Fibroblast of pulmonary artery (primary cell): ENCODE measurements around the gene PRIMA1.

Source experiments
- DNase-seq: peaks from one replicate; pipeline ENCODE4 v3.0.0-alpha.2; 2010; ENCODE audit warnings: low read depth
- H3K4me3 ChIP-seq: replicated peaks from 2 replicates; pipeline ENCODE4 v1.5.1; 2011; ENCODE audit warnings: low read depth, mild to moderate bottlenecking, control low read depth, low read length, moderate library complexity
- TF ChIP-seq, protein P1 (sequence below): IDR thresholded peaks from 2 replicates; pipeline ENCODE4 v1.5.1; 2011; ENCODE audit warnings: mild to moderate bottlenecking, control low read depth, low read length, inconsistent platforms; ENCODE audit errors: missing control alignments

Gene PRIMA1

DNA sequence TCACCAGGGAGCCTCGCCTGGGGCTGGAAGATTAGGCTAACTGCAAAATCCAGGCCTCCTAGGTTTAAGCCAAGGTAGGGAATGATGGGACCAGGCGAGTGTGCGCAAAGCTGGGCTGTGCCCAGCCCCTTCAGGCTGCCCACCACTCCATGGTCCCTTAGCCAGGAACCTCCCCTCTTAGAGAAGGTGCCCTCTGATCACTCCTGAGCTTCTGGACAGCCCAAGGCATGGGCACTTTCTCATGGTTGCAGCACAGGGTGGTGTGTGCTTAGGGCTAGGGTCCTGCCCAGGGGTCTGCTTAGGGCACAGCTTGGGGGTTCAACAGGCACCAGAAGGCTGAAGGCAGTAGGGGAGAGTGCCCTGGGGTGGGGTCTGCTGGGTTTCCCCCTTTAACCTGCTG, 69.0 kb downstream of the PRIMA1 start:
- DNase-seq: no peak
- TF ChIP-seq, protein P1, sequence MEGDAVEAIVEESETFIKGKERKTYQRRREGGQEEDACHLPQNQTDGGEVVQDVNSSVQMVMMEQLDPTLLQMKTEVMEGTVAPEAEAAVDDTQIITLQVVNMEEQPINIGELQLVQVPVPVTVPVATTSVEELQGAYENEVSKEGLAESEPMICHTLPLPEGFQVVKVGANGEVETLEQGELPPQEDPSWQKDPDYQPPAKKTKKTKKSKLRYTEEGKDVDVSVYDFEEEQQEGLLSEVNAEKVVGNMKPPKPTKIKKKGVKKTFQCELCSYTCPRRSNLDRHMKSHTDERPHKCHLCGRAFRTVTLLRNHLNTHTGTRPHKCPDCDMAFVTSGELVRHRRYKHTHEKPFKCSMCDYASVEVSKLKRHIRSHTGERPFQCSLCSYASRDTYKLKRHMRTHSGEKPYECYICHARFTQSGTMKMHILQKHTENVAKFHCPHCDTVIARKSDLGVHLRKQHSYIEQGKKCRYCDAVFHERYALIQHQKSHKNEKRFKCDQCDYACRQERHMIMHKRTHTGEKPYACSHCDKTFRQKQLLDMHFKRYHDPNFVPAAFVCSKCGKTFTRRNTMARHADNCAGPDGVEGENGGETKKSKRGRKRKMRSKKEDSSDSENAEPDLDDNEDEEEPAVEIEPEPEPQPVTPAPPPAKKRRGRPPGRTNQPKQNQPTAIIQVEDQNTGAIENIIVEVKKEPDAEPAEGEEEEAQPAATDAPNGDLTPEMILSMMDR: no peak
- H3K4me3 ChIP-seq: no peak overlapping the region

DNA sequence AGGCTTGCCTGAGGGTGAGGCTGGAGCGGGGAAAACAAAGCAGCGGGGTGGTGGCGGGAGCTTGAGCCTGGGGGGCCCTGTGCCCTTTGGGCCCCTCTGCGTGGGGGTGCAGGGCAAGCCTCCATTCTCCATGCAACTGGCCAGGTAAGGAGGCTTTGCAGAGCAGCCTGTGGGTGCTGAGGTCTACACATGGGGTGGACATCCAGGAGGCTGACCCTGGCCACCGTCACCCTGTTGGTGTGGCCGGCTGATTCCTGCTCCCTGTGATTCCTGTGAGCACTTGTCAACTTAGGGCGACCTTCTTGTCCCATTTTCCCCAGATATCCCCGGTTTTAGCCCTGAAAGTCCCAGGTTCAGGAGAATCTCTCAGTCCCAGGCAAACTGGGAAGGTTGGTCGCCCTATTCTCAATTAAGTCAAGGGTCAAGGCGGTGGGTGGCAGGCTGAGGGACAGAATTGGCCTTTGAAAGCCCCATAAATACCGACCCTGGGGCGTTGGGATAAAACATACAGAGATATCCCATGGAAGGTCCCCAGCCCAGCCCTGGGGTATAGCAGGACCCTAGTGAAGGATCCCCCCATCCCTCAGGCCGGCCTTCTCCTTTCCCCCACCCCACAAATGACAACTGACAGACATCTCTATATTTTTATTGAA, 70.5 kb downstream of the PRIMA1 start:
- H3K4me3 ChIP-seq: no peak overlapping the region
- TF ChIP-seq, protein P1: no peak
- DNase-seq: no peak

DNA sequence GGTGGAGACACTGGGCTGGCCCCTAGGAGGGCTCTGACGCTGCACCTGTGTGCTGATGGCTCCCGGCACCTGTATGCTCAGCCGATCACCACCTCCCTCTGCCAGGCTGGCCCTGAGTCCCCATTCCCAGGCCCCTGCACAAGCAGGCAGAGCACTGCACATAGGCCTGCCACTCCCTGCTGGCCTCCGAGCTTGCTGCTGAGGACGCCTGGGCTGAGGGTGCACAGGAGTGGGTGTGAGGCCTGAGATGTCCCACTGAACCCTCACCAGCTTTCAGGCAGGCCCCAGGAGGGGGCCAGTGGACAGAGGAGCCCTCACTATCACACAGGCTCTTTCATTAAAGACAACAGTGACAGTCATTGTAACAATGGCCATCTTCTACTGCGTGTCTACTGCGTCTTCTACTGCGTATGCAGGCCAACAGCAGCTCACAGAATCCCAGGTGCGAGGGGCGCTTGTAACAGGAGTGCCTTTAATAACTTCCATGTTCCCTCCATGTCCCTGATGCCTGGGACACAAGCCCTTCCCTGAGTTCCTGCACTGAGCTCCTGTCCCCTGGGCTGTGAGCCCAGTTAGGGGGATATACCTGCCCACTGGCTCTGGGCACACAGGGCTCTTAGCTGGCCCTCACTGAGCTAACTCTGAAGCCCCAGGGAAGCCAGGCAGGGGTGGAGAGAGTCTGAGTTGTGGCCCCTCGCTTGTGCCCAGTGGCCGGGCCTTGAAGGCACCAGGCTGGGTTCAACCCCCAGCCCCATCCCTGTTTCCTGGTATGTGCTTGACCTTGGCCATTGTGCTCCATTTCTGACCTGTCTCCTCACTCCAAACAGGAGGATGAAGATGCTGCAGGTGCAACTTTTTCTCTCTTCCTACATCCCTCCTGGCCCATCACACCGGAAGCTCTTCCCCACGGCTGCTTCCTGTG, 71.3 kb downstream of the PRIMA1 start:
- no peak overlapping the region for H3K4me3 ChIP-seq
- DNase-seq: no peak
- TF ChIP-seq, protein P1: no peak

DNA sequence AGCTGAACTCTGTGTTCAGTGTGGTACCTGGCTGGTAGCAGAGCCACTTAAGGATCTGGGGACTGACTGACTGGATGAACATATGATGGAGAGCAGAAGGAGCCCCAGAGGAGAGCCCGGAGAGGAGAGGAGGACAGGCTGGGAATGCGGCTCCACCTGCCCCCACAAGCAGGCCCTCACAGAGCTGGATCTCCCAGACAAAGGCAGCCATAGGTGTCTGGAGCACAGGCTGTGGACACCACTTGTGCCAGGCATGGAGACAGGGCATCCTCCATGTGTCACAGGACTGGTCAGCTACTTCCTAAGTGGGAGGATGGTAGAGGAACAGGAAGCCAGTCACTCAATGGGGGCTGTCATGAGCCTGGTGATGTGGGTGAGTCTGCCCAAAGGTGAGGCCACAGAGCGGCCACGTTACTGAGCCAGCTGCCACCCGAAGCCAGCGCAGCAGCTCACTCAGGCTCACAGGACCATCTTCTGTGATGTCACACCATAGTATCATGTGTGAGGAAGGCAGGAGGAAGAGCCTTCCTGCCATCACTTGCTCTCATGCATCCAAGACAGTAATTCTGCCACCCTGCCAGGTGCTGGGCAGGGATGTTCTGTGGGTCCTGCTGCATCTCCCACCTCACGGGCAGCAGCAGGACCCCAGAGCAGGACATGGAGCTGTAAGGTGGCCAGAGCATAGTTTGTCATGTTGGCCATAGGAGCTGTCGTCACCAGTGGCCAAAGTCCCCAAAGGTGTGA, 72.1 kb downstream of the PRIMA1 start:
- H3K4me3 ChIP-seq: no peak overlapping the region
- TF ChIP-seq, protein P1: no peak
- no peak for DNase-seq

DNA sequence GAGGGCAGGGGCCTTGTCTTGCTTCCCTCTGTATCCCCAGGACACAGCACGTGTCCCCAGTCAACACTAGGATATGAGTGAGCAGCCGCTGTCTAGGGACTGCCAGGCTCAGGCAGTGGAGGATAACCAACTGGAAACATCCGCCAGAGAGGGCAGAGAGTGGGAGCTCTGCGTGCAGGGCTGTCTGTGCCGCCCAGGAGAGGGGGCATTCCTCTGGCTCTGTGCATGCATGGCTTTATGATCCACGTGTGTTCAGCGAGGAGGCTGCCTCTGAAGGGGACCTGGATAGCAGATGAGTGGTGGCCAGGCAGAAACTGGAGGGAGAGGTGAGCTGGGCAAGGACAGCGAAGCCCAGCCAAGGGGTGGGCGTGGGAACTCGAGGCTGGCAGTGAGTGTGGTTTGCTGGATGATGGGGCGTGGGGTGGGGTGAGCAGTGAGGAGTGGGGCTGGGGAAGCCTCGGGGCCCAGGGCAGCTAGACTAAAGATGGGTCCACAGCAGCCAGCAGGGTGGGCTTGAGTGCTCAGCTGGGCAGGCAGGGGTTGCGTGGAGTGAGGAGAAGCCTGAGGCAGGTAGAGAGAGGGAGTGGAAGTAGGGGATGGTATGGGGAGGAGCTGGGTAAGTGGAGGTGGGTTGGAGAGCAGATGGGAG, 72.9 kb downstream of the PRIMA1 start:
- no peak overlapping the region for H3K4me3 ChIP-seq
- TF ChIP-seq, protein P1: no peak
- DNase-seq: no peak

DNA sequence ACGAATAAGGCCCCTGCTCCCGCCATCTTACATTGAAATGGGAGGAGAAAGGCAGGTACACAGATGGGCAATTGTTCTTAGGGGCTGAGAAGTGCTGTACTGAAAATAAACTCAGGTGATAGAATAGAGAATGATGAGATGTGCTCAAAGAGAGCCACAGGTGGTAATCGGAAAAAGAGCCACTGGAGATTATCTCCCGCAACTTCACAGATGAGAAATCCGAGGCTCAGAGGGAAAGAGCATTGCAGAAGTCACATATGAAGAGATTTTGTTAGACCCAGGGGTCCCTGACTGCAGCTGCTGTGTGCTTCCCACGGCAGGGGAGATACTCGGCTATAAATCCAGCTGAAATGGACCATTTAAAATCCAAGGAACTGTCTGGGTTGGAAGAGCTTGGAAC, 73.7 kb downstream of the PRIMA1 start:
- no peak overlapping the region for H3K4me3 ChIP-seq
- TF ChIP-seq, protein P1: no peak
- no peak for DNase-seq
